CD4-positive, alpha-beta T cell (primary cell): ENCODE data around the gene SBK1. TPM values are rescaled to one million over a fixed set of nuclear protein-coding genes. Genes with fewer than 3 reads are reported as not detected.

ENCODE experiments used
- ATAC-seq: fragments of 200-7000 bp; cut with Tn5 transposase; one replicate; pipeline ENCODE4 v1.10.0; 2022; ENCODE audit warnings: mild to moderate bottlenecking; ENCODE audit not compliant: poor library complexity
- CTCF ChIA-PET: fragments of 350-600 bp; sonication (Branson Sonifier 250); formaldehyde crosslinking; loops from one replicate; lab custom pipeline; 2021; ENCODE audit warnings: antibody characterized with exemption, inconsistent platforms; lab: Charles Lee
- POLR2A ChIA-PET: fragments of 350-600 bp; sonication (Branson Sonifier 250); formaldehyde crosslinking; loops from one replicate; lab custom pipeline; 2021; ENCODE audit warnings: antibody characterized with exemption, inconsistent platforms; lab: Charles Lee
- DNase-seq, 14 experiments: peaks; one replicate each; pipeline ENCODE4 v3.0.0-alpha.2; 2013 to 2020; ENCODE audit warnings: mixed read lengths in 2 of 14
- H3K27ac ChIP-seq, 2 donors: one replicate each; pipeline versions ENCODE4 v1.5.1 to v1.7.0; 2013; ENCODE audit warnings: low read length in 2 of 2, low read depth in 1 of 2, mild to moderate bottlenecking in 1 of 2
- H3K27me3 ChIP-seq, 2 experiments: 1 replicate in 1 of 2; 2 replicates in 1 of 2; pipeline versions ENCODE4 v1.6.1 to v1.7.0; 2013; ENCODE audit warnings: low read length in 2 of 2, control low read depth in 1 of 2, mild to moderate bottlenecking in 1 of 2, moderate library complexity in 1 of 2; ENCODE audit not compliant: insufficient read depth in 2 of 2, control insufficient read depth in 1 of 2
- H3K36me3 ChIP-seq: one replicate; pipeline ENCODE4 v1.6.1; 2013; ENCODE audit warnings: low read length, control low read depth; ENCODE audit not compliant: insufficient read depth
- H3K4me1 ChIP-seq: one replicate; pipeline ENCODE4 v1.6.1; 2013; ENCODE audit warnings: low read length, control low read depth; ENCODE audit not compliant: insufficient read depth
- H3K4me3 ChIP-seq: one replicate; pipeline ENCODE4 v1.5.1; 2013; ENCODE audit warnings: mild to moderate bottlenecking, low read length, moderate library complexity
- H3K9me3 ChIP-seq, 2 experiments: 1 replicate in 1 of 2; 2 replicates in 1 of 2; pipeline versions ENCODE4 v1.6.1 to v1.7.0; 2013; ENCODE audit warnings: low read length in 2 of 2, mild to moderate bottlenecking in 2 of 2, control low read depth in 1 of 2, moderate library complexity in 1 of 2; ENCODE audit not compliant: control insufficient read depth in 1 of 2, insufficient read depth in 1 of 2
- H3K27ac Mint-ChIP-seq: one replicate; pipeline ENCODE4 v1.8.0; 2020; ENCODE audit warnings: mixed read lengths
- H3K27me3 Mint-ChIP-seq: one replicate; pipeline ENCODE4 v1.8.0; 2021; ENCODE audit warnings: mixed read lengths
- H3K36me3 Mint-ChIP-seq: one replicate; pipeline ENCODE4 v1.8.0; 2021; ENCODE audit warnings: low read depth, mixed read lengths
- H3K4me1 Mint-ChIP-seq: one replicate; pipeline ENCODE4 v1.8.0; 2021; ENCODE audit warnings: low read depth, mixed read lengths
- H3K4me3 Mint-ChIP-seq: one replicate; pipeline ENCODE4 v1.8.0; 2020; ENCODE audit warnings: mild to moderate bottlenecking, mixed read lengths
- H3K9me3 Mint-ChIP-seq: one replicate; pipeline ENCODE4 v1.8.0; 2020; ENCODE audit warnings: mixed read lengths
- intact Hi-C, 2 experiments: fragments of 100-400 bp; cut with DNase I in 1 of 2; cut with micrococcal nuclease in 1 of 2; formaldehyde crosslinking; loops; one replicate each; pipeline versions ENCODE4 v1.15.1 to v1.9.0; 2023 to 2025; cut with DNase I, micrococcal nuclease
- total RNA-seq, 174 experiments: library from RNA in 2 of 174; stranded (reverse) in 2 of 174; gene quantifications; one replicate each; pipeline ENCODE4 v1.2.3 and lab custom pipeline; 2021 to 2026
- TF ChIP-seq, protein P1 (sequence below): fragments of 200-600 bp; IDR thresholded peaks from one replicate; pipeline ENCODE4 v1.8.0; 2022; ENCODE audit warnings: antibody characterized with exemption, mild to moderate bottlenecking

SBK1 gene
- total RNA-seq, 2 experiments from 2014 or later: 13.0 to 13.5 TPM

GRCh38 chr16:28264656-28265055 lies 27.7 kb upstream of the SBK1 start:
- POLR2A ChIA-PET: no interaction called here
- Mint-ChIP-seq H3K4me1 (peaks cover 18% of the 10 kb centered on the region), H3K9me3 (no peaks in the 10 kb centered on the region), H3K4me3 (no peak overlapping the region), H3K36me3 (no peaks in the 10 kb centered on the region), H3K27ac (no peak overlapping the region), H3K27me3 (no peaks in the 10 kb centered on the region)
- CTCF ChIA-PET: no interaction called here
- Histone ChIP-seq H3K27me3 (peaks cover 0 to 9% of the 10 kb centered on the region in 2 experiments), H3K36me3 (no peaks in the 10 kb centered on the region), H3K27ac (no peak overlapping the region), H3K9me3 (peaks cover 0 to 7% of the 10 kb centered on the region in 2 experiments), H3K4me1 (peaks cover 6% of the 10 kb centered on the region), H3K4me3 (no peak overlapping the region)
- TF ChIP-seq, protein P1, sequence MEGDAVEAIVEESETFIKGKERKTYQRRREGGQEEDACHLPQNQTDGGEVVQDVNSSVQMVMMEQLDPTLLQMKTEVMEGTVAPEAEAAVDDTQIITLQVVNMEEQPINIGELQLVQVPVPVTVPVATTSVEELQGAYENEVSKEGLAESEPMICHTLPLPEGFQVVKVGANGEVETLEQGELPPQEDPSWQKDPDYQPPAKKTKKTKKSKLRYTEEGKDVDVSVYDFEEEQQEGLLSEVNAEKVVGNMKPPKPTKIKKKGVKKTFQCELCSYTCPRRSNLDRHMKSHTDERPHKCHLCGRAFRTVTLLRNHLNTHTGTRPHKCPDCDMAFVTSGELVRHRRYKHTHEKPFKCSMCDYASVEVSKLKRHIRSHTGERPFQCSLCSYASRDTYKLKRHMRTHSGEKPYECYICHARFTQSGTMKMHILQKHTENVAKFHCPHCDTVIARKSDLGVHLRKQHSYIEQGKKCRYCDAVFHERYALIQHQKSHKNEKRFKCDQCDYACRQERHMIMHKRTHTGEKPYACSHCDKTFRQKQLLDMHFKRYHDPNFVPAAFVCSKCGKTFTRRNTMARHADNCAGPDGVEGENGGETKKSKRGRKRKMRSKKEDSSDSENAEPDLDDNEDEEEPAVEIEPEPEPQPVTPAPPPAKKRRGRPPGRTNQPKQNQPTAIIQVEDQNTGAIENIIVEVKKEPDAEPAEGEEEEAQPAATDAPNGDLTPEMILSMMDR: no peak
- intact Hi-C loops: no loop called here
- no peak for DNase-seq
- ATAC-seq: no peak

DNA sequence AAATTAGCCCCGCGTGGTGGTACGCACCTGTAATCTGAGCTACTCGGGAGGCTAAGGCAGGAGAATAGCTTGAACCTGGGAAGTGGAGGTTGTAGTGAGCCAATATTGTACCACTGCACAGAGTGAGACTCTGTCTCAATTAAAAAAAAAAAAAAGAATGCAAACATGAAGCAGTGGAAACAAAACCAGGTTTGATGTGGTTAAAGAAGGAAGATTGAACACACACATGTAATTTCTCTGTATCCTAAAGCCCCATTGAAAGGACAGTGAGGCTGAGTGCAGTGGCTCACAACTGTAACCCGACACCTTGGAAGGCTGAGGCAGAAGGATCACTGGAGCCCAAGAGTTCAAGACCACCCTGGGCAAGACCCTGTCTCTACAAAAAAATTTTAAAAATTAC lies 26.5 kb upstream of the SBK1 start:
- peak in 1 of 14 experiments; percentile 21 for DNase-seq
- no peaks in the 10 kb centered on the region for H3K36me3 ChIP-seq
- no peak overlapping the region for H3K27ac Mint-ChIP-seq

DNA sequence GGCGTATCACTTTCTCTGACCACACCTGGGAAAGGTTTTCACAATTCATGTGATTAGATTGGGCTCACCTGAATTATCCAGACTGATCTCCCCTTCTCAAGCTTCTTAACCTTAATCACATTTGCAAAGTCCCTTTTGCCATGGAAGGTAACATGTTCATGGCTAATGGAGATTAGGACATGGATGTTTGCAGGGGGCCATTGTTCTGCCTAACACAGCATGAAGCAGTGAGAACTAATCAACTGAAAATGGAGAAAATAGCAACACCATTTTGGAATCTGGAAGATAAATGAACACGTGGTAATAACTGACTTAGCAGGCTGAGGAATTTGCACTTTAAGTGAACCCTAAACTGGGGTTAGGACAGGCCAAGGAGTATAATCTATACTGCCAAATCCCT lies 25.0 kb upstream of the SBK1 start:
- Mint-ChIP-seq H3K4me3 (no peak overlapping the region), H3K27ac (no peak overlapping the region), H3K27me3 (no peaks in the 10 kb centered on the region), H3K4me1 (peaks cover 14% of the 10 kb centered on the region), H3K36me3 (no peaks in the 10 kb centered on the region), H3K9me3 (no peaks in the 10 kb centered on the region)
- ChIA-PET CTCF (no interaction called here), POLR2A (no interaction called here)
- H3K27ac ChIP-seq: no peak overlapping the region
- DNase-seq (no peak), ATAC-seq (no peak)
- peaks cover 4% of the 10 kb centered on the region for H3K4me1 ChIP-seq
- peaks cover 0 to 9% of the 10 kb centered on the region in 2 experiments for H3K9me3 ChIP-seq
- intact Hi-C loops: no loop called here
- no peak overlapping the region for H3K4me3 ChIP-seq
- TF ChIP-seq, protein P1: no peak
- peaks cover 0 to 6% of the 10 kb centered on the region in 2 experiments for H3K27me3 ChIP-seq
- H3K36me3 ChIP-seq: no peaks in the 10 kb centered on the region

More for the DNA sequence above, 26.5 kb upstream of the SBK1 start:
- H3K4me3 ChIP-seq: no peak overlapping the region
- H3K9me3 ChIP-seq: peaks cover 0 to 8% of the 10 kb centered on the region in 2 experiments
- intact Hi-C loops: no loop called here
- no peak overlapping the region for H3K4me3 Mint-ChIP-seq
- peak; percentile 66 for ATAC-seq
- no peaks in the 10 kb centered on the region for H3K36me3 Mint-ChIP-seq
- no peaks in the 10 kb centered on the region for H3K27me3 Mint-ChIP-seq
- ChIA-PET POLR2A (no interaction called here), CTCF (no interaction called here)
- no peak overlapping the region for H3K27ac ChIP-seq
- peaks cover 0 to 9% of the 10 kb centered on the region in 2 experiments for H3K27me3 ChIP-seq
- no peaks in the 10 kb centered on the region for H3K9me3 Mint-ChIP-seq
- H3K4me1 Mint-ChIP-seq: peaks cover 14% of the 10 kb centered on the region
- TF ChIP-seq, protein P1: no peak
- H3K4me1 ChIP-seq: peaks cover 4% of the 10 kb centered on the region
